Esophagus squamous epithelium (tissue), 5 donors: Measurements from ENCODE around the gene NEMP2. TPM values are rescaled to one million over a fixed set of nuclear protein-coding genes. Genes with fewer than 3 reads are reported as not detected.
A peak's percentile ranks its signal among the peaks of the same experiment; 100 is the strongest.

Source experiments
- DNase-seq: peaks from one replicate; lab custom pipeline; 2025; lab: John Stamatoyannopoulos, UW
- H3K27ac ChIP-seq, 4 donors: fragments of 200-600 bp; sonication (generic); one replicate each; pipeline ENCODE4 v1.5.1; 2016 to 2019; ENCODE audit warnings: mild to moderate bottlenecking in 1 of 4
- H3K27me3 ChIP-seq, 4 donors: fragments of 200-600 bp; sonication (generic); 1 replicate in 3 of 4; 2 replicates in 1 of 4; pipeline versions ENCODE4 v1.5.1 to v1.6.0; 2017 to 2021; ENCODE audit warnings: antibody characterized with exemption in 1 of 4
- H3K36me3 ChIP-seq, 3 donors: fragments of 200-600 bp; sonication (generic); one replicate each; pipeline ENCODE4 v1.5.1; 2016 to 2019
- H3K4me1 ChIP-seq, 3 donors: fragments of 200-600 bp; sonication (generic); one replicate each; pipeline ENCODE4 v1.5.1; 2017 to 2019
- H3K4me3 ChIP-seq, 4 donors: fragments of 200-600 bp; sonication (generic); 1 replicate in 3 of 4; 2 replicates in 1 of 4; pipeline ENCODE4 v1.5.1; 2016 to 2019; ENCODE audit warnings: mild to moderate bottlenecking in 2 of 4, moderate library complexity in 1 of 4
- H3K9me3 ChIP-seq, 3 donors: fragments of 200-600 bp; sonication (generic); one replicate each; pipeline ENCODE4 v1.5.1; 2016 to 2019
- POLR2A ChIP-seq, 4 donors: fragments of 450-650 bp; IDR thresholded peaks; one replicate each; pipeline ENCODE4 v1.6.1; 2017; ENCODE audit warnings: antibody characterized with exemption in 4 of 4, mild to moderate bottlenecking in 4 of 4, moderate library complexity in 3 of 4
- WGBS, 2 donors: methylation state at CpG; one replicate each; pipeline ENCODE4 v1.1.5; 2018; 5-methylcytosine and 5-hydroxymethylcytosine counted together
- intact Hi-C: fragments of 100-400 bp; cut with DNase I; formaldehyde crosslinking; loops from one replicate; pipeline ENCODE4 v1.15.0; 2022
- total RNA-seq, 4 donors: library from RNA; depleted of rRNA; stranded (reverse); fragments of >200 nt; gene quantifications; one replicate each; pipeline ENCODE4 v1.1.0, GENCODE V29; 2016
- TF ChIP-seq, protein P1 (sequence below), 6 experiments: fragments of 450-650 bp in 4 of 6; fragments of 200-600 bp in 2 of 6; sonication (generic) in 2 of 6; IDR thresholded peaks; one replicate each; pipeline ENCODE4 v1.5.1; 2016 to 2019; ENCODE audit warnings: antibody characterized with exemption in 6 of 6, mild to moderate bottlenecking in 4 of 6, moderate library complexity in 4 of 6
- donor health status: DM: yes; HTN: yes; CAD: no.

NEMP2 gene
- total RNA-seq, 4 donors from 2014 or later: 1.0 to 2.7 (median 2.0) TPM

DNA sequence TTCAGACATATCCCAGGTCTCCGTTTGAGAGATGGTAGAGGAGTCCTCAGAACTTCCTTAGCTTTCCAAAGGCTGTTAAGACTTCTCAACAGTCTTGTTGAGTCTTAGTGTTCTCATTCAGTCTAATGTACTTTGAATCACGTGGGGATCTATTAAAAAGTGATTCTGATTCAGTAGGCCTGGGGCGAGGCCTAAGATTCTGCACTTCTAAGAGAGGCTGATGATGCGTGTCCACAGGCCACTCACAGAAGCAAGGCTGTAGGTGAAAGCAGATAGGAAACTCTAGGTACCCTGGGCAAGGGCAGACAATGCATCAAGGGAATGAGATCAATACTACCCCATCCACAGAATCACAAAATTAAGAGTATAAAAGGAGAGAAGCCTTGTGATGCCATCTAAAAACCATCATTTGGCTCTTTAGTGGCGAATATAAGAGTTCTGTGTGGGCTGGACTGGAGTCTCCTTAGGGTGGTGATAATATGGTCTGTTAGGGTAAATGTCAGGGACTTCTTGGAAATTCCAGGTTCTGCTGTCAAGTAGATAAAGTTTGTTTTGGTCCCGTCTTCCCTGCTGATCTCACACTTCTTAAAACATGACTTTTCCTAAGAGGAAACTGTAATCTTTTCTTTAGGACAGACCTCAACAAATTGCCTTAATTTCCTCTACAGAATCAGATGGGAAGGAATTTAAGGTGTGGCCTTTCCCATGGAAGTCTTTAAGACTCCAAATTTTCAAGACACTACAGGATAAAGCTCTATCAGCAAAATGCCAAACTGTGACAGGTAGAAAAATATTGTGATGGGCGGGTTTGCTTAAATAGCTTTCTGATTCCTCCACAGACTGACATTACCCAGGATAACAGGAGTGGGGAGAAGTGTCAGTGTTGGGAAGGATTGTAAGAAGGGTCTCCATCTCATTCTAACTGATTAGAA, 45.7 kb upstream of the NEMP2 start:
- intact Hi-C loops: no loop called here
- no peaks in the 10 kb centered on the region for H3K9me3 ChIP-seq
- no peaks in the 10 kb centered on the region for H3K36me3 ChIP-seq
- H3K4me1 ChIP-seq: peaks cover 3 to 73% (median 28%) of the 10 kb centered on the region in 3 donors
- 76 to 83% methylated on average over 6 to 7 of the region's 7 CpGs for WGBS, 2 donors
- H3K4me3 ChIP-seq: no peak overlapping the region
- TF ChIP-seq, protein P1, sequence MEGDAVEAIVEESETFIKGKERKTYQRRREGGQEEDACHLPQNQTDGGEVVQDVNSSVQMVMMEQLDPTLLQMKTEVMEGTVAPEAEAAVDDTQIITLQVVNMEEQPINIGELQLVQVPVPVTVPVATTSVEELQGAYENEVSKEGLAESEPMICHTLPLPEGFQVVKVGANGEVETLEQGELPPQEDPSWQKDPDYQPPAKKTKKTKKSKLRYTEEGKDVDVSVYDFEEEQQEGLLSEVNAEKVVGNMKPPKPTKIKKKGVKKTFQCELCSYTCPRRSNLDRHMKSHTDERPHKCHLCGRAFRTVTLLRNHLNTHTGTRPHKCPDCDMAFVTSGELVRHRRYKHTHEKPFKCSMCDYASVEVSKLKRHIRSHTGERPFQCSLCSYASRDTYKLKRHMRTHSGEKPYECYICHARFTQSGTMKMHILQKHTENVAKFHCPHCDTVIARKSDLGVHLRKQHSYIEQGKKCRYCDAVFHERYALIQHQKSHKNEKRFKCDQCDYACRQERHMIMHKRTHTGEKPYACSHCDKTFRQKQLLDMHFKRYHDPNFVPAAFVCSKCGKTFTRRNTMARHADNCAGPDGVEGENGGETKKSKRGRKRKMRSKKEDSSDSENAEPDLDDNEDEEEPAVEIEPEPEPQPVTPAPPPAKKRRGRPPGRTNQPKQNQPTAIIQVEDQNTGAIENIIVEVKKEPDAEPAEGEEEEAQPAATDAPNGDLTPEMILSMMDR (IDR thresholded peaks at IDR 0.05): no peak
- TF ChIP-seq POLR2A (IDR thresholded peaks at IDR 0.05): no peak
- H3K27ac ChIP-seq: peak overlapping the region; percentile 47 to 76 (median 74)
- no peaks in the 10 kb centered on the region for H3K27me3 ChIP-seq
- DNase-seq: no peak

DNA sequence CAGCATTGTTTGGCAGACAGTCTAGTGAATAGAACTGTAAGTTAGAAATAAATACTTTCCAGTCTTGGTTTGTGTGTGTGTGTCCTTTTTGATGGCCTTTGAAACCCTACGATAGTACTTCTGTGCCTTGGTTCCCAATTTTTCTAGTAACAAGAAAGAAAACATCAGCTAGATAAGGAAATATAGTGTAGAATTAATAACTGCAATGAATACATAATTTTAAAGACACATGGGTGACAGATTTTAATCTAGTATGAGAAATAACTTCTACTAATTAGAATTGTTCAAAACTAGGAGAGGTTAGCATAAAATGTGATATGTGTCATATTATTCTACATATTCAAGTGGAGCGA, 44.5 kb upstream of the NEMP2 start:
- H3K27me3 ChIP-seq: no peaks in the 10 kb centered on the region
- no peak overlapping the region for H3K4me3 ChIP-seq
- no peaks in the 10 kb centered on the region for H3K9me3 ChIP-seq
- H3K4me1 ChIP-seq: peaks cover 3 to 74% (median 28%) of the 10 kb centered on the region in 3 donors
- H3K36me3 ChIP-seq: no peaks in the 10 kb centered on the region
- TF ChIP-seq POLR2A (IDR thresholded peaks at IDR 0.05): no peak
- TF ChIP-seq, protein P1 (IDR thresholded peaks at IDR 0.05): no peak
- no peak for DNase-seq
- WGBS, 2 donors: 47 to 52% methylated on average over 2 of the region's 2 CpGs
- intact Hi-C loops: no loop called here
- H3K27ac ChIP-seq: peak overlapping the region; percentile 47 to 76 (median 74)

DNA sequence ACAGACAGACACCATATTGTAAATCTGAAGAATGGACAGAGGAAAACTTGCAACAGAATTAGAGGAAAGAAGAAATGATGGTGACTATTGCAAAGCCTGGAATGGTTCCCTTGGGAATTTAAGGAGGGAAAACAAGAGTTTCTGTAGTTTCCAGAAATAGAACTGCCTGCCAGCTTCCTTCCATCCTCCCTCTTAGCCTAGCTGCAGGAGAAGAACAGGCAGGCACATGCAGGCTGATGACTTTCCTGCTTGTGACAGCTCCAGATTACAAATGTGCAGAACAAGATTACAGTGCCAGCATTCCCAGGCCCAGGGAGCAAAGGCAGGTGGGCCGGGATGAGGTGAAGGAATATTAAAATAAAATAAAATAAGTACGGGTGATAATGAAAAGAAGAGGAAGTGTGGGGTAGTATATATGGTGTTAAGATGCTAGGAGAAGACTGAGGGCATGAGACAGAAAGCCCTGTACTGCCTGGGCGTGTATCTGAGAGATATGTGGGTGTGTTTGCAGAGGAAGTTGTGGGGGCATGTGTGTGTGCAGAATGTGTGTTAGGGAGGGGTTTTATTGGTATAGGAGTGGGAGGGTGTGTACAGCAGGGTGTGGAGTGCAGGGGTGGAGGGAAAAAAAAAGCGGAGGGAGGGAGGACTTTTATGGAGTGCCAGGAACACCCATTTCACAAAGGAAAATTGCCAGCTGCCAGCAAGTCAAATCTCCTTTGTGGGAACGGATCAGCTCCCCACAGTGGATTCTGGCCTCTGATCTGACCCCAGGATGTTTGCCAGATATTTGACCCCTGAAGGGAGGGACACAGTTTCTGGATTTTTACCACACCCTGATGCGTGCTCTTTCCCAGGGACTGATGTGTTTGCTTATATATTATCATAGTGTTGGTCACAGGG, 43.9 kb upstream of the NEMP2 start:
- DNase-seq: no peak
- intact Hi-C loops: no loop called here
- Histone ChIP-seq H3K27ac (peak overlapping the region; percentile 47 to 76 (median 74)), H3K27me3 (no peaks in the 10 kb centered on the region), H3K36me3 (no peaks in the 10 kb centered on the region), H3K4me1 (peaks cover 3 to 75% (median 29%) of the 10 kb centered on the region in 3 donors), H3K4me3 (peak overlapping the region in 1 of 4 donors; percentile 25), H3K9me3 (no peaks in the 10 kb centered on the region)
- WGBS, 2 donors: 10 to 22% methylated on average over 6 of the region's 6 CpGs
- TF ChIP-seq, protein P1 (IDR thresholded peaks at IDR 0.05): peak in 1 of 6 experiments; percentile 25
- TF ChIP-seq POLR2A (IDR thresholded peaks at IDR 0.05): no peak

DNA sequence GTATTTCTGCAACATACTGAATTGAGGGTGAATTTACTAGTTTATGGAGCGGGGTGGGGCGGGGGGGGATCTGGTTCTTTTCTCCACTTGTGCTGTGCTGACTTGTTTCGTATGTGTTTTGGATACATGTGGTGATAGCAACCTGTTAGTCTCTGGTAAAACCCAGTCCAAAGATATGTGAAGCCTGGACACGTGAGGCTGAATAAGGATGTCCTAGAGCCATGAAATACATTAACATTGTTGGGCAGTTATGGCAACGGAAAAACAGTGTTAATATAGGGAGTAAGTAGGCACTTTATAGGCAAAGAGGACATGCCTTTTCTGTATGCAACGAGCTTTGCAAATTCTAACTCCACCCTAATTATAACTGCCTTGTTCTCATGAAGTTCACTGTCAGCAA, 42.1 kb upstream of the NEMP2 start:
- no peak for TF ChIP-seq POLR2A (IDR thresholded peaks at IDR 0.05)
- TF ChIP-seq, protein P1 (IDR thresholded peaks at IDR 0.05): no peak
- 24 to 55% methylated on average over 6 of the region's 6 CpGs for WGBS, 2 donors
- Histone ChIP-seq H3K9me3 (no peaks in the 10 kb centered on the region), H3K36me3 (no peaks in the 10 kb centered on the region), H3K27me3 (no peaks in the 10 kb centered on the region), H3K27ac (peak overlapping the region; percentile 12 to 76 (median 65)), H3K4me1 (peaks cover 3 to 82% (median 25%) of the 10 kb centered on the region in 3 donors), H3K4me3 (peak overlapping the region in 1 of 4 donors; percentile 5)
- intact Hi-C loops: no loop called here
- DNase-seq: no peak
